H9 (cell line): Measurements from ENCODE around the gene SS18L1. TPM values are rescaled to one million over a fixed set of nuclear protein-coding genes. Genes with fewer than 3 reads are reported as not detected.

Experiments used
- DNase-seq: peaks from one replicate; pipeline ENCODE4 v3.0.0-alpha.2; 2017
- H2AFZ ChIP-seq: one replicate; pipeline ENCODE4 v1.6.1; 2013; ENCODE audit warnings: mild to moderate bottlenecking, low read length, control low read depth, moderate library complexity
- H2AK5ac ChIP-seq: 2 replicates; pipeline ENCODE4 v1.6.1; 2013; ENCODE audit warnings: low read length, control low read depth, mixed read lengths; ENCODE audit not compliant: insufficient read length
- H2BK120ac ChIP-seq: one replicate; pipeline ENCODE4 v1.6.1; 2013; ENCODE audit warnings: low read depth, mild to moderate bottlenecking, low read length, control low read depth, inconsistent platforms; ENCODE audit not compliant: poor library complexity, severe bottlenecking
- H2BK12ac ChIP-seq: 2 replicates; pipeline ENCODE4 v1.6.1; 2013; ENCODE audit warnings: low read length, control low read depth, mixed read lengths, low read depth; ENCODE audit not compliant: insufficient read length
- H2BK15ac ChIP-seq: 2 replicates; pipeline ENCODE4 v1.6.1; 2013; ENCODE audit warnings: low read depth, low read length, control low read depth
- H2BK20ac ChIP-seq: one replicate; pipeline ENCODE4 v1.6.1; 2013; ENCODE audit warnings: low read depth, mild to moderate bottlenecking, low read length, control low read depth, inconsistent platforms; ENCODE audit not compliant: poor library complexity, severe bottlenecking
- H2BK5ac ChIP-seq: 2 replicates; pipeline ENCODE4 v1.6.1; 2013; ENCODE audit warnings: low read length, control low read depth, mixed read lengths; ENCODE audit not compliant: insufficient read length
- H3K14ac ChIP-seq: 2 replicates; pipeline ENCODE4 v1.6.1; 2013; ENCODE audit warnings: low read length, control low read depth; ENCODE audit not compliant: insufficient read depth
- H3K18ac ChIP-seq: 2 replicates; pipeline ENCODE4 v1.6.1; 2013; ENCODE audit warnings: low read depth, mild to moderate bottlenecking, mixed read lengths, low read length, control low read depth; ENCODE audit not compliant: insufficient read length
- H3K23ac ChIP-seq: 2 replicates; pipeline ENCODE4 v1.6.1; 2013; ENCODE audit warnings: low read length, control low read depth, mixed read lengths, low read depth; ENCODE audit not compliant: insufficient read length
- H3K23me2 ChIP-seq: 2 replicates; pipeline ENCODE4 v1.6.1; 2013; ENCODE audit warnings: low read depth, mild to moderate bottlenecking, mixed read lengths, low read length, control low read depth; ENCODE audit not compliant: insufficient read length, poor library complexity, severe bottlenecking
- H3K27ac ChIP-seq: 2 replicates; pipeline ENCODE4 v1.5.1; 2013; ENCODE audit warnings: low read length, control low read depth, mixed read lengths, low read depth; ENCODE audit not compliant: insufficient read length
- H3K27me3 ChIP-seq: 2 replicates; pipeline ENCODE4 v1.6.1; 2013; ENCODE audit warnings: low read length, control low read depth, inconsistent platforms; ENCODE audit not compliant: insufficient read depth
- H3K4ac ChIP-seq: 2 replicates; pipeline ENCODE4 v1.6.1; 2013; ENCODE audit warnings: low read depth, mild to moderate bottlenecking, control low read depth, inconsistent platforms, low read length, moderate library complexity
- H3K4me1 ChIP-seq: 2 replicates; pipeline ENCODE4 v1.6.1; 2013; ENCODE audit warnings: low read length, control low read depth, inconsistent platforms; ENCODE audit not compliant: insufficient read depth
- H3K4me2 ChIP-seq: 2 replicates; pipeline ENCODE4 v1.6.1; 2013; ENCODE audit warnings: low read length, control low read depth, mixed read lengths; ENCODE audit not compliant: insufficient read length, insufficient read depth
- H3K56ac ChIP-seq: 2 replicates; pipeline ENCODE4 v1.6.1; 2013; ENCODE audit warnings: low read depth, mild to moderate bottlenecking, mixed read lengths, low read length, control low read depth; ENCODE audit not compliant: insufficient read length
- H3K79me1 ChIP-seq: 2 replicates; pipeline ENCODE4 v1.6.1; 2013; ENCODE audit warnings: low read depth, mild to moderate bottlenecking, moderate library complexity, low read length, control low read depth, inconsistent platforms; ENCODE audit not compliant: insufficient read depth, poor library complexity, severe bottlenecking
- H3K79me2 ChIP-seq: 2 replicates; pipeline ENCODE4 v1.6.1; 2013; ENCODE audit warnings: low read length, control low read depth, inconsistent platforms; ENCODE audit not compliant: insufficient read depth
- H3K9ac ChIP-seq: 2 replicates; pipeline ENCODE4 v1.6.1; 2013; ENCODE audit warnings: low read length, control low read depth, mixed read lengths; ENCODE audit not compliant: insufficient read length; ENCODE audit errors: extremely low read depth
- H3K9me3 ChIP-seq: one replicate; pipeline ENCODE4 v1.6.1; 2013; ENCODE audit warnings: low read depth, low read length, inconsistent platforms; ENCODE audit not compliant: control insufficient read depth
- H3T11ph ChIP-seq: one replicate; pipeline ENCODE4 v1.6.1; 2013; ENCODE audit warnings: mild to moderate bottlenecking, low read length, control low read depth, inconsistent platforms
- H4K20me1 ChIP-seq: one replicate; pipeline ENCODE4 v1.6.1; 2013; ENCODE audit not compliant: control insufficient read depth, insufficient read length, insufficient read depth
- H4K5ac ChIP-seq: 2 replicates; pipeline ENCODE4 v1.6.1; 2013; ENCODE audit warnings: low read depth, mild to moderate bottlenecking, mixed read lengths, low read length, control low read depth; ENCODE audit not compliant: insufficient read length
- H4K8ac ChIP-seq: replicated peaks from 2 replicates; pipeline ENCODE4 v1.6.1; 2013; ENCODE audit warnings: low read length, control low read depth, mixed read lengths, low read depth; ENCODE audit not compliant: insufficient read length
- H4K91ac ChIP-seq: 2 replicates; pipeline ENCODE4 v1.6.1; 2013; ENCODE audit warnings: low read depth, mild to moderate bottlenecking, moderate library complexity, mixed read lengths, low read length, control low read depth; ENCODE audit not compliant: insufficient read length
- H3K27ac Mint-ChIP-seq, 3 experiments: 2 replicates in 2 of 3; 3 replicates in 1 of 3; pipeline ENCODE4 v1.8.0; 2020 to 2021; ENCODE audit warnings: mixed read lengths in 3 of 3, mild to moderate bottlenecking in 1 of 3, moderate library complexity in 1 of 3
- H3K27me3 Mint-ChIP-seq: 2 replicates; pipeline ENCODE4 v1.8.0; 2021; ENCODE audit warnings: low read depth, mild to moderate bottlenecking, moderate library complexity, mixed read lengths
- H3K36me3 Mint-ChIP-seq, 3 experiments: 2 replicates in 2 of 3; 3 replicates in 1 of 3; pipeline ENCODE4 v1.8.0; 2020 to 2021; ENCODE audit warnings: low read depth in 3 of 3, mixed read lengths in 3 of 3; ENCODE audit not compliant: insufficient read depth in 1 of 3
- H3K4me1 Mint-ChIP-seq, 2 experiments: 2 replicates each; pipeline ENCODE4 v1.8.0; 2020; ENCODE audit warnings: mixed read lengths in 2 of 2
- H3K4me3 Mint-ChIP-seq, 2 experiments: 2 replicates in 1 of 2; 3 replicates in 1 of 2; pipeline ENCODE4 v1.8.0; 2020 to 2021; ENCODE audit warnings: mild to moderate bottlenecking in 2 of 2, mixed read lengths in 2 of 2, moderate library complexity in 1 of 2
- H3K9me3 Mint-ChIP-seq, 2 experiments: 2 replicates in 1 of 2; 3 replicates in 1 of 2; pipeline ENCODE4 v1.8.0; 2020; ENCODE audit warnings: mild to moderate bottlenecking in 2 of 2, mixed read lengths in 2 of 2, moderate library complexity in 1 of 2
- CTCF ChIP-seq: fragments of 200-600 bp; sonication (generic); conservative IDR thresholded peaks from 3 replicates; pipeline ENCODE4 v1.8.0; 2021; ENCODE audit warnings: antibody characterized with exemption, mild to moderate bottlenecking
- WGBS: extraction: QIAGEN DNeasy Blood & Tissue Kit; methylation state at CpG from one replicate; pipeline ENCODE4 v1.1.7; 2013; ENCODE audit warnings: missing lambda C conversion rate, low lambda C conversion rate, mixed read lengths; ENCODE audit not compliant: insufficient read length; ENCODE audit errors: extremely low coverage; 5-methylcytosine and 5-hydroxymethylcytosine counted together
- total RNA-seq: library from RNA; stranded (reverse); gene quantifications from 2 replicates; pipeline ENCODE4 v1.2.1, GENCODE V29; 2021

The SS18L1 gene
- total RNA-seq, 1 experiment from 2014 or later = 22.2 TPM

GRCh38 chr20:62117362-62117646 lies 26.3 kb upstream of the SS18L1 start:
- no peak overlapping the region for H3K4me2 ChIP-seq
- H3K4me3 Mint-ChIP-seq = no peak overlapping the region; a peak in 1 of 5 replicates
- no peaks in the 10 kb centered on the region for H3K27me3 ChIP-seq
- no peaks in the 10 kb centered on the region; a peak in 1 of 7 replicates for H3K36me3 Mint-ChIP-seq
- H2BK20ac ChIP-seq = no peak overlapping the region
- H2BK5ac ChIP-seq = no peak overlapping the region
- H3K27me3 Mint-ChIP-seq = peaks cover 7% of the 10 kb centered on the region
- H3K56ac ChIP-seq = no peak overlapping the region
- no peak overlapping the region for H4K8ac ChIP-seq
- no peaks in the 10 kb centered on the region for H3K79me1 ChIP-seq
- no peaks in the 10 kb centered on the region for H3K4me1 ChIP-seq
- H4K20me1 ChIP-seq = no peaks in the 10 kb centered on the region
- H2BK12ac ChIP-seq = no peak overlapping the region
- no peaks in the 10 kb centered on the region for H3K79me2 ChIP-seq
- no peaks in the 10 kb centered on the region; a peak in 1 of 5 replicates for H3K9me3 Mint-ChIP-seq
- H3K23me2 ChIP-seq = no peaks in the 10 kb centered on the region
- H2BK120ac ChIP-seq = no peak overlapping the region
- H3K4ac ChIP-seq = no peak overlapping the region
- no peak overlapping the region for H3K9ac ChIP-seq
- no peak for DNase-seq
- H2BK15ac ChIP-seq = no peak overlapping the region
- H3K27ac Mint-ChIP-seq = no peak overlapping the region
- no CpG with 5 or more reads among the region's 9 CpGs for WGBS
- H3K14ac ChIP-seq = no peak overlapping the region
- H3K23ac ChIP-seq = no peak overlapping the region
- no peak overlapping the region for H3K27ac ChIP-seq
- H3K9me3 ChIP-seq = no peaks in the 10 kb centered on the region
- H3T11ph ChIP-seq = no peak overlapping the region
- H4K91ac ChIP-seq = no peak overlapping the region
- H2AFZ ChIP-seq = no peak overlapping the region
- no peak for TF ChIP-seq CTCF
- no peak overlapping the region for H2AK5ac ChIP-seq
- peaks cover 22 to 50% of the 10 kb centered on the region in 2 experiments for H3K4me1 Mint-ChIP-seq
- H3K18ac ChIP-seq = no peak overlapping the region
- H4K5ac ChIP-seq = no peak overlapping the region
